ENCODE results near the gene FBLN5.

The FBLN5 gene

DNA sequence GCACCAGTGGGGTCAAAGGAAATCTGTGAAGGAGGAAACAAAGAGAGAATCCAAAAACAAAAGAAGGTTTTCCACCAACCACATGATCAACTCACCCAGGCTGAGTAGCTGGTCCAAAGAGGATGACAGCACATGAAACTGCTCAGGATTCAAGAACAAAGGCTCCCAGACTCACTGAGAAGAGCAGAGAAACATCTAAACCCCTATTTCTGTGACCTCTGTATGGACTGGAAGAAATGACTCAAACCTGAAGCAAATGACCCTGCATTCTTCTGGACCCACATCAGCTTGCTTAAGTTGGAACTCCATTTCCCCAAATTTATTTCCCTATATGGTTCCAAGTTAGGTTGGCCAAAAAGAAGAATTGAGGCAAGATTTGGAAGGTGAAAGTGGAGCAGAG, 106.4 kb downstream of the FBLN5 start:
- no peak overlapping the region for H3K4me3 ChIP-seq (ENCODE audit: low read depth, low read length)
- DNase-seq (ENCODE audit: low read depth): no peak

GRCh38 chr14:91839749-91840148, 107.7 kb downstream of the FBLN5 start:
- no peak overlapping the region for H3K4me3 ChIP-seq (ENCODE audit: low read depth, low read length)
- DNase-seq (ENCODE audit: low read depth): no peak

DNA sequence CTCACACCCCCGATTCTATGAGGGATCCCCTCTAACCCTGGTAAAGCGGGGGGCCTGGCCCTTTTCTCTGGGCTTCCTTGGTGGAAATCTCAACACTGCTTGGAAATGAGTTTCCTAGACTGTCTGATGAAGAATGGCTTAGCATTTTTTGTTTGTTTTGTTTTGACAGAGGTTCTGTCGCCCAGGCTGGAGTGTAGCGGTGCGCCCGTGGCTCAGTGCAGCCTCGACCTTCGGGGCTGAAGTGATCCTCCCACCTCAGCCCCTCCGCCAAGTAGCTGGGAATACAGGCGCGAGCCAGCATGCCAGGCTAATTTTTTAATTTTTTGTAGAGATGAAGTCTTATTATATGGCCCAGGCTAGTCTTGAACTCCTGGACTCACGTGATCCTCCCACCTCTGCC, 110.4 kb downstream of the FBLN5 start:
- DNase-seq (ENCODE audit: low read depth): no peak
- no peak overlapping the region for H3K4me3 ChIP-seq (ENCODE audit: low read depth, low read length)

- peak overlapping the region; percentile 38 for H3K4me3 ChIP-seq (ENCODE audit: low read depth, low read length)
- no peak for DNase-seq (ENCODE audit: low read depth)
These were observed 111.3 kb downstream of the FBLN5 start for GRCh38 chr14:91835920-91836843.

GRCh38 chr14:91835197-91835919, 112.1 kb downstream of the FBLN5 start:
- no peak for DNase-seq (ENCODE audit: low read depth)
- H3K4me3 ChIP-seq (ENCODE audit: low read depth, low read length): no peak overlapping the region

GRCh38 chr14:91834571-91834970, 112.9 kb downstream of the FBLN5 start:
- DNase-seq (ENCODE audit: low read depth): no peak
- no peak overlapping the region for H3K4me3 ChIP-seq (ENCODE audit: low read depth, low read length)

- H3K4me3 ChIP-seq (ENCODE audit: low read depth, low read length): no peak overlapping the region
- DNase-seq (ENCODE audit: low read depth): no peak
These were observed 116.2 kb downstream of the FBLN5 start for GRCh38 chr14:91831337-91831736.

GRCh38 chr14:91830777-91831176, 116.7 kb downstream of the FBLN5 start:
- no peak for DNase-seq (ENCODE audit: low read depth)
- H3K4me3 ChIP-seq (ENCODE audit: low read depth, low read length): no peak overlapping the region

DNA sequence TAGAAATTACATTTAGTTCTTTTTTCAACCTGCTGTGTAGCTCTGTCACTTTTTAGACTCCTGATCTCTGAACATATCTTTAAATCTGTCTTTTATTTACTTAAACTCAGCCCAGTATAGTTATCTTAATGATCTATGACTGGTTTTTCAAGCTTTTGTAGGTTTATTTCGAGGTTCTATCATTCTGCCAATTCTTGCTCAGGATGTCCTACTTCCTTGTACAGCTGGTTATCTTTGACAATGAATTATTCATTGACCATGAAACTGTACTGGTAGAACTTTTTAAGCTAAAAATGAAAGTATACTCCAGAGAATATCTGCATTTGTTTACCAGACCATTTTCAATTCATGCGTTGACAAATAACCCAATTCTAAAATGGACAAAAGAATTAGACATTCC, 118.0 kb downstream of the FBLN5 start:
- no peak for DNase-seq (ENCODE audit: low read depth)
- no peak overlapping the region for H3K4me3 ChIP-seq (ENCODE audit: low read depth, low read length)

DNA sequence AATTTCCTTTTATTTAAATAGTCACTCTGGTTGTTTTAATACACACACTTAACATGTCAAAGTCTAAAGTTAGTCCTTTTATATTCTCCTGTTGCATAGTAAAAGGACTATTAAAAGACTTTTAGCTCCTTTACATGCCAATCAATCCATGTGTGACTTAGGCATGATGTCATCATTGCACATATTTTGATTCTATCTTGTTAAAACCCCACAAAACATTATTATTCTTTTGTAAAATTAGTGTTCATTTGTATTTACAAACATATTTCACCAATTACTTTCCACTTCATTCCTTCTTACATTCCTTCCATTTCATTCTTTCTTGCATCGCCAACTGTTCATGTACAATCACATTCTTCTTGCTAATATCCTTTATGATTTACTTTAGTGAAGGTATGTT, 119.7 kb downstream of the FBLN5 start:
- no peak for DNase-seq (ENCODE audit: low read depth)
- H3K4me3 ChIP-seq (ENCODE audit: low read depth, low read length): no peak overlapping the region
